GM21360 (cell line): ENCODE data around the gene PEX11G.

Source experiments
- ATAC-seq: cut with Tn5 transposase; IDR thresholded peaks from one replicate; pipeline ENCODE4 v1.9.1; 2021; ENCODE audit warnings: mild to moderate bottlenecking, moderate library complexity; ENCODE audit not compliant: unreplicated experiment

The PEX11G gene

DNA sequence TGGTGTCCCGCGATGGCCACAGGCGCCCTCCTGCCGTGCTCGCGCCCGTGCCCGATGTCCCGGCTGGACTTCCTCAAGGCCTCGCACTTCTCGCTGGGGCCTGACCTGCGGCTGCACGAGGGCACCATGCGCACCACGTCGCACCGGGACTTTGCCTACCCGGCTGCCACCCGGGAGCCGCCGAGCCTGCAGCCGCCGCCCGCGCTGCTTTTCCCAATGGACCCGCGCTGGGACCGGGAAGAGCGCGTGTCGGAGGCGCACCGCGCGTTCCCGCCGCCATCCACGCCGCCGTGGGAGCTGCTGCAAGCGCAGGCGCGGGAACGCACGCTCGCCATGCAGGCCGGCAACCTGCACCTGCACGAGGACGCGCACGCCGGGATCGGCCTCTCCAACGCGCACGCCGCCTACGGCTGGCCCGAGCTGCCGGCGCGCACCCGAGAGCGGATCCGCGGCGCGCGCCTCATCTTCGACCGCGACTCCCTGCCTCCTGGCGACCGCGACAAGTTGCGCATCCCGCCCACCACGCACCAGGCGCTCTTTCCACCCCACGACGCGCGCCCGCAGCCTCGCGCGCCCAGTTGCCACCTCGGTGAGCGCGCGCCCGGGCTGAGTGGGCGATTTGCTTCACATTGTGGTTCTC lies 12.1 kb upstream of the PEX11G start:
- no peak for ATAC-seq

DNA sequence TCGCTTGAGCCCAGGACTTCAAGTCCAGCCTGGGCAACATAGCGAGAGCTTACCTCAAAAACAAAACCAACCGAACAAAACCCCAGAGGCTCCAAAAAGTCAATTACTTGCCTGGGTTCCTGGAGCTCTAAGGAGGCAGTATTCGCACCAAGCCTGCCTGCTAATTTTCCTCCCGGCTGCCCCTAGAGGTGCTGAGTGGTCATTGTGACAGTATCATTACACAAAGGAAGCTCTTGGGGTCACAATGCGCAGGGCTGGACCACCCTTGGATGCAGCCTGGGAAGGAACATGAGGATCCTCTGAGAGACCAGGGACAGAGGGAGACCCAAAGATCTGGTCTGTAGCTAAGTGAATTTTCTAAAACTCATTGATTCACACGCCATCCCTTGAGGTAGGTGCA lies 8.5 kb upstream of the PEX11G start:
- no peak for ATAC-seq

DNA sequence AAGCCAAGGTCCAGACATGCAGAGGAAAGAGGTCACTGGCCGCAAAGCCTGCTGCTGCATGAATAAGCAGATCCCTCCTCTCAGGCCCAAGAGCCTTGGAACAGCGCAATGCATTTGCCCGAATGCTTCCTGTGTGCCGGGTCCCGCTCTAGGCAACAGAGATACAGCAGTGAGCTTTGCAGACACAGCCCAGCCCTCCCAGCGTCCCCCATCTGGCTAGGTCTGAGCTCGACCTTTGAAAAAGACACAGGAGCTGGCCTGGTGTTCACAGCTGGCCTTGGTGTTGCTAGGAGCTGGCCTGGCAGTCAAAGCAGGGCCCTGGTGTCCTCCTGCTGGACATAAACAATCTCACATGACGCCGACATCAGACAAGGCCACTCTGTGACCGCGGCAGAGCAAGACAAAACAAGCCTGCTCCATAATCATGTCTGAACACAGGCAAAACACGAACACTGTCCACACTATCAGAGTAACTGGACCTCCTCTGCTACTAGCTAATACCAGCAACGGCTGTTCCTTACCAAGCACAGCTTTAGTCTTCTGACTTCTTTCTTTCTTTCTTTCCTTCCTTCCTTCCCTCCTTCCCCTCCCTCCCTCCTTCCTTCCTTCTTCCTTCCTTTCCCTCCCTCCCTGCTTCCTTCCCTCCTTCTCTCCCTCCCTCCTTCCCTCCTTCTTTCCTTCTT lies 5.7 kb upstream of the PEX11G start:
- no peak for ATAC-seq

DNA sequence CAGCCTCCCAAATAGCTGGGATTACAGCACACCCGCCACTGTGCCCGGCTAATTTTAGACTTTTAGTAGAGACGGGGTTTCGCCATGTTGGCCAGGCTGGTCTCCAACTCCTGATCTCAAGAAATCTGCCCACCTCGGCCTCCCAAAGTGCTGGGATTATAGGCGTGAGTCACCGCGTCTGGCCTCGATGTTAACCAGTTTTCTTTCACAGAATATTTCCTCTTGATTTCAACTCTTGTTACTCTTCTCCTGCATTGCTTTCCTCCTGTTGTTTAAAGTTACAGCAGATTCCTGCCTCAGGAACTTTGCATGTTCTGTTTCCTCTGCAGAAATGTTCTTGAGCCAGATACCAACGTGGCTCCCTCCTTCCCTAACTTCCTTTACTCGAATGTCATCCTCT lies 3.7 kb upstream of the PEX11G start:
- ATAC-seq: no peak

DNA sequence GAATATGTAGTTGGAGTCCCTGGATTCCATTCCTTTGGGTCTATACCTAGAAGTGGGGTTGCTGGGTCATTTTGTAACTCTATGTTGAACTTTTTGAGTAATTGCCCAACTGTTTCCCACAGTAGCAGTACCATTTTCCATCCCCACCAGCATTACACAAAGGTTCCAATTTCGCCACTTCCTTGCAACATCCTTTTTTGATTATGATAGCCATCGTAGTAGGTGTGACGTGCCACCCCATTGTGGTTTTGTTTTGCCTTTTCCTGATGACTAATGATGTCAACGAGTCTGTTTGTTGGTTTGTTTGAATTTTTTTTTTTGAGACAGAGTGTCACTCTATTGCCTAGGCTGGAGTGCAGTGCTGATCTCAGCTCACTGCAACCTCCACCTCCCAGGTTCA lies 3.3 kb upstream of the PEX11G start:
- no peak for ATAC-seq

DNA sequence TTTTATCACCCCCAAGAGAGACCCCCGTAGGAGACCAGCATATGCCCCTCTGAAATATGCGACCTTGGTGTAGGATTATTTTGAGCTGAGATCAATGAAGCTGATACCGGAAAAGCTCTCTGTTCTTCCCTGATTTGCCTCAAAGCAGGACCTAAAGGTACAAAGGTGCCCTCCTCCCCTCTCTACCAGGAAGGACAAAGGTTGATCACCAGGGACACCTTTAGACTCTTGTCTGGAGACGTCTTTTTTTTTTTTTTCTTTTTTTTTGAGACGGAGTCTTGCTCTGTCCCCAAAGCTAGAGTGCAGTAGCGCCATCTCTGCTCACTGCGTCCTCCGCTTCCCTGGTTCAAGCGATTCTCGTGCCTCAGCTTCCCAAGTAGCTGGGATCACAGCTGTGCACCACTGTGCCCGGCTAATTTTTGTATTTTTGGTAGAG lies 792 bp upstream of the PEX11G start:
- ATAC-seq: no peak

DNA sequence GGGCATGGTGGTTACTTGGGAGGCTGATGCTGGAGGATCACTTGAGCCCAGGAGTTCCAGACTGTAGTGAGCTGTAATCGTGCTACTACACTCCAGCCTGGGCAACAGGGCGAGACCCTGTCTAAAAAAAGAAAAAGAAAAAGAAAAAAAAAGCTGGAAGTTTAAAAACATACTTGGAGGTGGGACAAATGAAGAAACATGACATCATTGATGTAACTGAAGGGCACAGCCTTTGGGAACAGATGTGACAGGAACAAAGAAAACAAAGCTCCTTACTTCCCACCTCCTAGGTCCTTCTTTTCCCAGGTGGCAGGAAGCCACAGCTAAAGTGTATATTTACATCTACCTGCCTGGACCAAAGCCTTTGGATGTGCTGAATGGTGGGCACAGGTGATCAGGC lies 1.9 kb downstream of the PEX11G start:
- ATAC-seq: no peak

DNA sequence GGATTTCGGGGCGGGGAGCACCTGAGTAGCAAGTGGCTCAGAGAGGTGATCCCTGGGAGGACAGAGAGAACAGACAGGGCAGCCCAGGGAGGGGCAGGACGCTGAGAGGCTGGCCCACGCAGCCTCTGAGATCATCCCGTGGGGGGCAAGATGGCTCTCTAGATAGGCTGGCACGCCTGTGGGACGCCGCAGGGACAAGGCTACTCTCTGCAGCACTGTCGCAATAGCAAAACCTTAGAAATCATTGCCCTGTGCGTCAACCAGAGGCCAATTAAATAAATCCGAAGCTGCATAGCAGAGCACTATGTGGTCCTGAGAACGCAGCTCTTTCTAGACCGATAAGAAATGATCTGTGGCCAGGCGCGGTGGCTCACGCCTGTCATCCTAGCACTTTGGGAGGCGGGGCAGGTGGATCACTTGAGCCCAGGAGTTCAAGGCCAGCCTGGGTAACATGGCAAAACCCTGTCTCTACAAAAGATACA lies 5.1 kb downstream of the PEX11G start:
- ATAC-seq: no peak

DNA sequence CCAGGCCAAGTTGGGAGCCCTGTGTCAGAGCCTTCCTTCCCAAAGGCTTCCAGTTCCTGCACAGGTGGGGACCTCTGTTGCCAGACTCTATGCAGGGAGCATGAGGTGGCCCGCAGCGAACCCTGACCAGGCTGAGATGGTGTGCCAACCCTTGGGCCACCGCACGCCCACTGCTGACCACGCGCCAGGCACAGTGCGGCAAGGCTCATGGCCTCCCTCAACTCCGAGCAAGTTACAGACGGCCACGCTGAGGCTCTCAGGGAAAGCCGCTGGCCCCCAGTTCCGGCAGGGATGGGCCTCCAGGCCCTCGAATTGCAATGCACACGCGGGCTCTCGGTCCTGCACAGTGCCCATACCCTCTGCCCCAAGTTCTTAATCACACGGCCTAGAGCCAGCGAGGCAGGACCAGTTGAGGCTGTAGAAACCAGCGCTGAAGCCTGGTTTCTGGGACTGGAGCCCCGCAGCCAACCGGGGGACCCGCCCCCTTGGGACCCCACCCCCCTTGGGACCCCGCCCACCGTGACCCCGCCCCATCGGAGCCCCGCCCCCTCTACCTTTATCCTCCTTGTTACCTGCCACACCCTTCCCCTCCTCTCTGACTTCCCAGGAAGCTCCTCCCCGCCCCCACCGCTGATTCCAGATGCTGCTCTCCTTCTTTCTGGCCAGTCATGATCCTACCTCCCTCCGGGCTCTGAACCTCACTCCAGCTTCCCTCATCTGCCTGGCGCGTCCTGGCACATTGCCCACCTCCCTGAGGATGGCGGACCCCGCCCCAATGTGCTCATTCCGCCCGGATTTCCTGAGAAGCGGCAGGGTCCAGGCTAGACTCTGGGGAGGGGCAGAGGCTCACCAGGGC lies 6.0 kb downstream of the PEX11G start:
- no peak for ATAC-seq

DNA sequence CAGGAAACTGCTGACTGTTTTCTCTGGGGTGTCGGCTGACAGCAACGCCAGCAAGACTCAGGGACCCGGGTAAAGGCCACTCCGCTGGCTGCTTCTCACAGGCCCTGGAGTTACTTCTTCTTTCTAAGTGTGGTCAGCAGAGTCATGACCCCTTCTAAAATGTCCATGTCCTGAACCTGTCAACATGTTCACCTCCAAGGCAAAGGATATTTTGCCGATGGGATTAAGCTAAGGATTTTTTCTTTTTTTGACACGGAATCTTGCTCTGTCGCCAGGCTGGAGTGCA lies 7.9 kb downstream of the PEX11G start:
- ATAC-seq: no peak

DNA sequence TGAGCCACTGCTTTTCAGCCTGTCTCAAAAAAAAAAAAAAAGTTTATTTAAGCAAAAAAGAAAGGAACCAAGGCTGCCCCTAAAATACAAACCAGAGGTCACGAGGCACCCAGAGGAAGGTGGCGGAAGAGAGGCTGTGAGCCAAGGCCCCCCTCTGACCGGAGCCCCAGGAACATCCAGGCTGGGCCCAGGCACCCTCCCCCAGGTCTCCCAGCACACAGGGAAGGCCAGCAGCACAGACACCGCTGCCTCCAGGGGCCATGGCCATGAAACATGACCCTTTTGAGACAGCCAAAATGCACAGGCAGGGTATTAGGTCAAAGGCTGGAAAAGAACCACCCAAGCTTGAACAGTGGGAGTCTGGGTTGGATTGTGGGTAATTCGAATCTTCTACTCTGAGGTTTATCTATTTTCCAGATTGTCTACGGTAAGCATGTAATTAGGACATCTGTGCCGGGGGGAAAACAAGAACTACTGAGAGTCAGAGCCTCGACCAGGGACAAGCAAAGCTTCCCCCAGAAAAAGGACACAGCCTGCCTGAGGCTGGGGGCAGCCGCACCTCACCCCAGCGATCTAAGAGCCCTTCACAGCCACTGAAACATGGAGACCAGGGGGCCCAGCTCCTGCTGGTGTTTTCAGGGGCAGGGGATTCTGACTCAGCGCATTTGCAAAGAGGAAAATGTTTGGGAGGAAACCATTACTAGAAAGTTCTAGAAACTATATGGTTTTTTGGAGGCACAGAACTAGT lies 8.4 kb downstream of the PEX11G start:
- ATAC-seq: no peak

DNA sequence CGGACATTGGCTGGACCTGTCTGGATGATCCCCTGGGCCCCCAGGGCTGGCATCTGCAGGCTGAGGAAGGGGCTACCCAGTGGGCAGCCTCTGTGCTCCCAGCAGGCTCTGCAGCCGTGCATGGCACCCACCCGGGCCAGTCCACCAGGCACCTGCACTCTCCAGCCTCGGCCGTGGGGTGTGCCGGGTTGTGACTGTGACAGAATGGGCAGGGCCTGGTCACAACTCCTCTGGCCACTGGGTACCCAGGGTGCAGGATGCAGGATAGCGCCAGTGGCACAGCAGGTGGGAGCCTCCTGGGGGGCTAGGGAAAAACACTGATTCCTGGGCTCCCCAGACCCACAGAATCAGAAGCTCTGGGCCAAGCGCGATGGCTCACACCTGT lies 10.0 kb downstream of the PEX11G start:
- no peak for ATAC-seq

DNA sequence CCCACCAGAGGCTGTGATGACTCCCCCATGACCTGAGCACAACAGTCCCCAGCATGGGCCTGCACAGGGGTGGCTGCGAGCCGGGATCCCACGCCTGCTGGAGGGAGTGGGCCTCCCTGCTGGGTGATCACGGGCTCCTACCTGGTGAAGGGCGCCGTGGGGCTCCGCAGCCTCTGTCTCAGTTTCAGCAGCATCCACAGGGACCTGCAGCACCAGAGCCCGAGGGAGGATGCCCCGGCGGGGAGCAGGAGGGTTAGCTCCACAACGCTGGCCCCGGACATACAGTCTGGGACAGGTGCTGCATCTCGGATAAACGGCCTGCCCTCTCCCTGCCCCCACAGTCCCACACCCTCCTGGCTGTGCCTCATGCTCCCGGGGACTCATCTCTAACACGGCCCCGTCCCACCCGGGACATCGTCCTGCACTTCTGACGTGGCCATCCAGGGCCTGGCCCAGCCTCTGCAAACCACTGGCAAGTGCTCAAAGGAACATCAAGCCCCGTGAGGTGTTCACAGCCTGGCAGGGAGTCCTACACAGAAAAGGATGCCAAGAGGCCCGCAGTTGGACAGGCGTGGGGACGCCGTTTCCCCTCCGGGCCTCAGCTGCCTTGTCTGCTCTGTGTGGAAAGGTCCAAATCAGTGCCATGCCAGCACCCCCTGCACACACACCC lies 10.5 kb downstream of the PEX11G start:
- no peak for ATAC-seq

DNA sequence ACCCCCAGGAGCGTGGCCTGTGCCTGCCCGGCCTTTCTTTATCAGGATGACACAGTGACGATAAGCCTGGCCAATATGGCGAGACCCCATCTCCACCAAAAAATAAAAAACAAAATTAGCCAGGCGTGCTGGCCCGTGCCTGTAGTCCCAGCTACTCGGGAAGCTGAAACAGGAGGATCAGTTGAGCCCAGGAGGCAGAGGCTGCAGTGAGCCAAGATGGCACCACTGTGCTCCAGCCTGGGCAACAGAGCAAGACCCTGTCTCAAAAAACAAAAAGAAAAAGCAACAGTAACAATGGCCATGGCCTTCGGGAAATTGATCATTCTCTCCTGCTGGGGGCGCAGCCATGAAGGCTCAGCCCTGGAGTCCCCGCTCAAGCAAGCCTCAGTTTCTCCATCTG lies 11.1 kb downstream of the PEX11G start:
- ATAC-seq: no peak

DNA sequence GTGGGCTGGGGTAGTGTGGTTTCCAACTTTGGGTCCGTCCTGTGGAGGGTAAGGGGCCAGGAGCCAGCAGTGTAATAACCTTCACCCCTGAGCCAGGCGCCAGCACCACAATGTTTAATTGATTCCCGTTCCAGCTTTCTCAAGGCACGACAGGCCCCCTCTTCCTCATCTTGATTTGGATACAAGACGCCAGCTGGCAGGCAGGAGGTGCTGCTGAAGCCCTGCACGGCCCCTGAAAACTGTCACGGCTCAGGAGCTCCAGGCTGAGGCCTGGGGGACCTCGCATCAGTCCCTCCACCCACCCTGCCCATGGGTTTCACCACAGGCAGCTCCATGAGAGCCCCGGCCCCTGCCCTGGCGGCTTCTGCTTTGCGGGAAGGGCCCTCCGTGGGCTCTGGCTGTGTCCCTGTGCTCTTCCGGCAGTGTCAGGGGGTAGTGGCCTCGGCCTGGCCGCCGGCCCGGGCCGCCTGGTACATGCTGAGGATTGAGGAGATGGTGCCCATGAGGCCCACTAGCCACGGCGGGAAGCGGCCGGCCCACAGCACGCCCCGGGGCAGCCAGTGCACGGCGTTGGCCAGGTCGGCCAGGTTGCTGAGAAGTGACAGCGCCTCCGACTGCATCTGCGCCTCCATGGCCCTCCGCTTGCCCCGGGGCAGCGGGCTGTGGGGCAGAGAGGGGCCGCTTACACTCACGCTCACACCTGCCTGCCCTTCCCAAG lies 11.9 kb downstream of the PEX11G start:
- ATAC-seq: no peak

DNA sequence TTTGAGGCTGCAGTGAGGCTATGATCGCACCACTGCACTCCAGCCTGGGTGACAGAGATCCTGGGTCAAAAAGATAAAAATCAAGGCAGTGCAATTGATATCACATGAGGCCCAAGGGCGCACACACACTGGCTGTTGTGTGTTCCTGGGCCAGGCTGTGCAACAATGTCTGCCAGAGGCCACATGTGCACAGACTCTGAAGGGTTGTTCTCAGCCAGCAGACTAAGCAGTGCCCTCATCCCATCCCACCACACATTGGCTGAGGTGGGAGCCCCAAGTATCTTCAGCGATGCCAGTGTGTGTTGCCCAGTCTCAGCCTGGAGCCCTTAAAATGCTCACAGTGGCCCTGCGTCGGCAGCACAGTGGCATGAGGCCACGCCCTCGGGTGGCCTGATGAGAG lies 12.6 kb downstream of the PEX11G start:
- no peak for ATAC-seq

DNA sequence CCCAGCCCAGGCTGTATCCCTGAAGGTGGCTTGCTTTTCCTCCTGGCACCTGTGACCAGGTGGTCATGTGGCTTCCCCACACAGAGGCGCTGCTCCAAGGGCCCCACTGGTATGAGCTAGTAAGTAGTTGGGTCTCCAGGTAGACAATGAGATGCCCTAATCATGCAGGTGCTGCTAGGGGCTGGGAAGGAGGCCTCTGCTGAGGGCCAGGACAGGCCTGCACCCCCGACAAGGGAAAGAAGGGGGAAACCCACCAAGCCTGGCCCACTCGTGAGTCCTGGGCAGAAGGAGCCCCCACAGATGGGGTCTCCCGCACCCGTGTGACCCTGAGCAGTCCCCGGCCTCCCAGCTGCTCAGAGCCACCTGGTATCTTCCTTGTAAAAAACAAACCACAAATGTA lies 13.2 kb downstream of the PEX11G start:
- ATAC-seq: no peak

DNA sequence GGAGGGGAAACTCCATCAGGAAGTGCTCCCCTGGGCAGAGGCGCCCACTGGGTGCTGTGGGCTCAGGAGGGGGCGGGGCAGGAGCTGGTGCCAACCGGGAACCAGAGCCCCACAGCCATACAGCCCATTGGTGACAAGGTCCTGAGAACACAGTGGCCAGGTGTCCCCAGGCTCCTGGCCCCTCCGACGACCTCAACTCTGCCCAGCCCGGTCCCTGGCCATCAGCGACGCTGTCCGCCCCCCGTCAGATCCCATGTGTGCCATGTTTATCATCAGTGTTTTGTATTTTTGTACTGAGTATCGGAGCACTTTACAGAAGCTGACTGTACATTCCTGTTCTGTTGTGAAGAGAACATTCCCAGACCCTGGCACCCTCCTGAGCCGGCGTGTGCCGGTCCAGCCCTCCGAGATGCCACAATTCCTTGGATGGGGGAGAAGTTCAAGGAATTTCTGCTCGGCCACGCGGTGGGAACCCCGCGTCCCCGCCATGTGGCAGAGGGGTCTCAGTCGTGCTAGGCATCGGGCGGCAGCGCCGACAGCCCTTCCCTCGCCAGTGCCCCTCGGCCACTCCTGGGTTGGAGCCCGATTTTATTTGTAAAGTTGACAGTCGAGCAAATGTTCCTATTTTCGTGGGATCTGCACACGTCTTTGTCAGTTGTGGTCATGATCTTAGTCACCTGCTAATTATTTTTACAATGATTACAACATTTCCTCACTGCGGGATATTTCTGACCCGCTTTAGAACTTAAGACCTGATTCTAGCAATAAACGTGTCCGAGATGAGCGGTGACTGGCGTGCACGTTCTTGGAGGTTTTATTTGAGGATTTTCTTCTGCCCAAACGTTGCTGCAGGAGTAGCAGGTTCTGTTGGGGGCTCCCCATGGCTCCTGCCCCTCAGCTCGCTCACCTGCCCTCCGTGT lies 16.9 kb downstream of the PEX11G start:
- no peak for ATAC-seq
